Activated naive CD8-positive, alpha-beta T cell treated with anti-CD3 and anti-CD28 coated beads for 36 hours (primary cell): ENCODE results near the gene NEUROG1. TPM values are rescaled to one million over a fixed set of nuclear protein-coding genes. Genes with fewer than 3 reads are reported as not detected.
"Not testable (repeated sequence)": the region's sequence is repeated elsewhere in the genome, so short reads cannot be mapped to it uniquely, and the experiment has no call there.

Source experiments
- DNase-seq: peaks from one replicate; pipeline ENCODE4 v3.0.0; 2021
- H3K27ac Mint-ChIP-seq: one replicate; pipeline ENCODE4 v1.8.0; 2022; ENCODE audit warnings: mild to moderate bottlenecking, moderate library complexity, mixed read lengths
- H3K27me3 Mint-ChIP-seq: one replicate; pipeline ENCODE4 v1.8.0; 2022; ENCODE audit warnings: mild to moderate bottlenecking, mixed read lengths
- H3K36me3 Mint-ChIP-seq: one replicate; pipeline ENCODE4 v1.8.0; 2021; ENCODE audit warnings: mild to moderate bottlenecking, mixed read lengths
- H3K4me1 Mint-ChIP-seq: one replicate; pipeline ENCODE4 v1.8.0; 2021; ENCODE audit warnings: mixed read lengths
- H3K4me3 Mint-ChIP-seq: one replicate; pipeline ENCODE4 v1.8.0; 2022; ENCODE audit warnings: mild to moderate bottlenecking, moderate library complexity, mixed read lengths
- H3K9me3 Mint-ChIP-seq: one replicate; pipeline ENCODE4 v1.8.0; 2022; ENCODE audit warnings: mixed read lengths
- total RNA-seq, 2 experiments: library from RNA; stranded (reverse); gene quantifications; one replicate each; pipeline ENCODE4 v1.2.3, GENCODE V29; 2021

Gene NEUROG1
- total RNA-seq, 2 experiments from 2014 or later: not detected

DNA sequence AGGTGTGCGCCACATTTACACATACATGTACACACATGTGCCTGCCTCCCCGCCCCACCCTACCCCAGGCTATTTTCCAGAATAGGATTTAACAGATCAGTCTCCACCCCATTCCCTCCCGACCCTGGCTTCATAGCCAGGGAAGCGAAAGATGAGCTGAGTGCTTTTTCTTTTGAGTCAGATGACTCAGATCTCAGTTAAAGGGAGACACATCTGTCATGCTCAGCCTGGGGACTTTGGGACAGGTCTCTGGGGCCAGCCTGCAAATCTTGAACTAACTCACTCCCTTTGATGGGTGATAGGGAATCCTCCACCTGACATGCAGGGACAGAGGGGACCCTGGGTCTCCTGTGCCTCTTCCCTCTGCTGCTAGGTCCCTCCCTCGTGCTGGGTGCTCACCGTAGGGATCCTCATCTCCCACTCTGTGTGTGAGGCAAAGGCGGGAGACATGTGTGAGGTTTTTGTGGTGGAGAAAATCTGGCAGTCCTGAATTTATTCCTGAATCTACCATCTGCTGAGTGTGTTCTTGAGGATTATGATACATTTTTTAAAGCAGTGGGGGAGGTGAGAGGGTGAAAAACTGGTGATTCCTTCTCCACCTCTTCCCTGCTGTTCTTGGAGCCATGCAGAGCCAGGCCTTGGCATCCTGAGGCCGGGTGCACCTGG is 37.7 kb downstream of the NEUROG1 start:
- H3K36me3 Mint-ChIP-seq: no peaks in the 10 kb centered on the region

DNA sequence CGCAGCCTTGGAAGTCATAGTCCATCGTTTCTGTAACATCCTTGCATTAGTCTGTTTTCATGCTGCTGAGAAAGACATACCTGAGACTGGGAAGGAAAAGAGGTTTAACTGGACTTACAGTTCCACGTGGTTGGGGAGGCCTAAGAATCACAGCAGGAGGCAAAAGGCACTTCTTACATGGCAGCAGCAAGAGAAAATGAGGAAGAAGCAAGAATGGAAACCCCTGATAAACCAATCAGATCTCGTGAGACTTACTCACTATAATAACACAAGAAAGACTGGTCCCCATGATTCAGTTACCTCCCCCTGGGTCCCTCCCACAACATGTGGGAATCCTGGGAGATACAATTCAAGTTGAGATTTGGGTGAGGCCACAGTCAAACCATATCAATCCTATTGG is 40.2 kb downstream of the NEUROG1 start:
- H3K27me3 Mint-ChIP-seq: peaks cover 61% of the 10 kb centered on the region

More for the DNA sequence above, 37.7 kb downstream of the NEUROG1 start:
- H3K4me1 Mint-ChIP-seq: no peaks in the 10 kb centered on the region
- no peak for DNase-seq
- H3K27ac Mint-ChIP-seq: no peak overlapping the region
- no peak overlapping the region for H3K4me3 Mint-ChIP-seq
- H3K27me3 Mint-ChIP-seq: peaks cover 53% of the 10 kb centered on the region
- no peaks in the 10 kb centered on the region for H3K9me3 Mint-ChIP-seq

DNA sequence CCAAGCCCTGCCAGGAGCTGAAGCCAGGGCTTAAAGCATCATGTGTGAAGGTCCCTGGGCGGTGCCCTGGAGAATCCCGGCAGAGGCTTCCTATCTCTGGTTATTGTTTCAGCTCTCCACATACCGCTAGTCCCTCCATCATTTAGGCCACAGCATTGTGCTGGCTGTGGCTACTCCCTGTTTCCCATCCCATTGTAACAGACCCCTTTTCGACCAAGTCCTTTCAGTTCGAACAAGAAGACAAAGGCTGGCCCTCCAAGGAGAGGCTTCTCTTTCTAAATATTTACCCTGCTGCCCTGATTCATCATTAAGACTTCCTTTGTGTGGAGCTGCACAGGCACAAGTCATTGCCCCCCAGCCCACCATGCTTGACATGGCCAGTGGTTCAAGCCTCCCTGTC is 41.6 kb downstream of the NEUROG1 start:
- DNase-seq: no peak
- peaks cover 13% of the 10 kb centered on the region for H3K4me1 Mint-ChIP-seq
- H3K4me3 Mint-ChIP-seq: no peak overlapping the region
- H3K36me3 Mint-ChIP-seq: no peaks in the 10 kb centered on the region
- peaks cover 67% of the 10 kb centered on the region for H3K27me3 Mint-ChIP-seq
- H3K9me3 Mint-ChIP-seq: no peaks in the 10 kb centered on the region
- no peak overlapping the region for H3K27ac Mint-ChIP-seq

More for the DNA sequence above, 40.2 kb downstream of the NEUROG1 start:
- H3K9me3 Mint-ChIP-seq, DNase-seq, H3K4me1 Mint-ChIP-seq, H3K27ac Mint-ChIP-seq, H3K36me3 Mint-ChIP-seq, H3K4me3 Mint-ChIP-seq: not testable (repeated sequence)

DNA sequence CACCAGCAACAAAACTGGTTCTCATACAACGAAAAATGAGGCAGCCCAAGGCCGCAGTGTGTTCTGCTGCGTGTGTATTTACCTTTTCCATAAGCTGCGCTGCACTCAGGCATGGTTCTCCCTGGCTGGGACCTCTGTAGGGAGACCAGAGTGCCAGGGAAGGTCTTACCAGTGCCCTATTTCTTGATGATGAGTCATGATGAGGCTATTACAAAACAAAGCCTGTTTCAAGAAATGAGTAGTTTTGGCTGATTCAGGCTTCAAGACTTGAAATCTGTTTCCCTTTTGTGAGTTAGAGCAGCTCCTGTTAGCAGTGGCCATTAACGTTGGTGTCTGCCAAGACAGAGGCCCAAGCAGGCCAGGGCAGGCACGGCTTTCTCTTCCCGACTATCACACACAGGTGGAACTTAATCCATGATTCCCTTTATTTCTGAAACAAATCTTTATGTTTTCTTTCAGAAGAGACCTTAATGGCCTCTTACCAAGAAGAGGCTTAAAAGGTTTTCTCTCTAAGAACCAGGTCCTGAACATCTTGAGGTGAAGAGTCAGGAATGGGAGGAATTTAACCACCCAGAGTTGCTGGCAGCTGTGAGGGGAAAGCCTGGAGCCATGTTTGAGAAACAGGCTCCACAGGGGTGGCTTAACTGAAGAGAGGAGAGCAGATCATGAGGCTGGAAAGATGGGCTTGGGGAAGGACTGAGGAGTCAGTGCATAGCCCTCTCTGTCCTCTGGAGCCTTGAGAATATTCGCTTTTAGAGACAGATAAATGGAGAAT is 42.2 kb downstream of the NEUROG1 start:
- peaks cover 14% of the 10 kb centered on the region for H3K4me1 Mint-ChIP-seq
- no peak overlapping the region for H3K27ac Mint-ChIP-seq
- no peaks in the 10 kb centered on the region for H3K36me3 Mint-ChIP-seq
- H3K4me3 Mint-ChIP-seq: no peak overlapping the region
- H3K27me3 Mint-ChIP-seq: peaks cover 70% of the 10 kb centered on the region
- DNase-seq: no peak
- no peaks in the 10 kb centered on the region for H3K9me3 Mint-ChIP-seq

DNA sequence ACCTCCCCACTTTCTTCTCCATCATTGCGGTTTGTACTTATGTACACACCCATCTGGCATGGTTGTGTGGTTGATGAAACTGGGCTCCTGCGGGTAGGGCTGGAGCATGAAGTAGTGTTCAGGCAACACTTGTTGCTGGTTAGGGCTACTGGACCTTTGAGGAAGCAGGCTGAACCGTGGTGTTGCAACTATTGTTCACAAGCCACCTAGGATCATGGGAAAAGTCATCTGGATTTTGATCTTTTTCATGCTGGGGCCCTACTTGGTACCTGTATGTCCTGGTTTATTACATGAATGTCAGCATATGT is 43.5 kb downstream of the NEUROG1 start:
- Mint-ChIP-seq H3K9me3 (no peaks in the 10 kb centered on the region), H3K4me1 (peaks cover 16% of the 10 kb centered on the region), H3K27me3 (peaks cover 78% of the 10 kb centered on the region), H3K4me3 (no peak overlapping the region), H3K27ac (no peak overlapping the region), H3K36me3 (no peaks in the 10 kb centered on the region)
- no peak for DNase-seq

DNA sequence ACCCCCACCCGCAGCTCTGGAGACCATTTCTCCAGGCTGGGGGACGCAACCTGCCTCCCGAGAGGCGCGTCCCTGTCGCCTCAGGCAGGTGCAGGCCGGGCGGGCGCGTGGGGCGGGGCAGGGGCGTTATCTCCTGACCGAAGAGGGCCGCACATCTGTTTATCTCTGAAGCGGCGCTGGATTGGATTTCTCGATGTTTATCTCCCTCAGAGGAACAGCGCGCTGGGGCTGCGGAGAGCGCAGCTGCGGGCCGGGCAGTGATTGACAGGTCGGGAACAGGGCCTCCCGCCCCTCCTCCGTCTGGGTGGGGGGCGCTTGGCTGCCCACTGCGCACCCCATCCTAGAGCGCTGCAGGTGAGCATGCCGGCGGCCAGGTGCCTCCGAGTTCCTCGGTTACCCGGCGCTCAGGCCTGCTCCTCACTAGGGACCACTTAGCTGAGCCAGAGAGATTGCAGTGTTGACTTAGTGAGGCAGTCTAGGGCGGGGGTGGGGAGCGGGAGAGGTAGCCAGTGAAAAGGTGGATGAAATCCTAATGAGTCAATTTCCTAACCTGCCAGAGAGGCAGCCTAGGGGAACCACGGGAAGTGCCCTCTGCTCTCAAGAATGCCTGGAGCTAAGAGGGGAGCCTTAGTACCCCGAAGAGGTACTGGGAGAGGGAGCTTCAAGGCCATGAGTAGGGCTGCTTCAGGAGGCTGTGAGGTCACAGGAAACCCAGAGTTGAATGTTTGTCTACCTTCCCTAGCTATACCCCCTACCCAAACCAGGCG is 44.0 kb downstream of the NEUROG1 start:
- H3K4me3 Mint-ChIP-seq: no peak overlapping the region
- no peak overlapping the region for H3K27ac Mint-ChIP-seq
- H3K27me3 Mint-ChIP-seq: peaks cover 79% of the 10 kb centered on the region
- no peaks in the 10 kb centered on the region for H3K36me3 Mint-ChIP-seq
- peaks cover 16% of the 10 kb centered on the region for H3K4me1 Mint-ChIP-seq
- H3K9me3 Mint-ChIP-seq: no peaks in the 10 kb centered on the region
- no peak for DNase-seq

DNA sequence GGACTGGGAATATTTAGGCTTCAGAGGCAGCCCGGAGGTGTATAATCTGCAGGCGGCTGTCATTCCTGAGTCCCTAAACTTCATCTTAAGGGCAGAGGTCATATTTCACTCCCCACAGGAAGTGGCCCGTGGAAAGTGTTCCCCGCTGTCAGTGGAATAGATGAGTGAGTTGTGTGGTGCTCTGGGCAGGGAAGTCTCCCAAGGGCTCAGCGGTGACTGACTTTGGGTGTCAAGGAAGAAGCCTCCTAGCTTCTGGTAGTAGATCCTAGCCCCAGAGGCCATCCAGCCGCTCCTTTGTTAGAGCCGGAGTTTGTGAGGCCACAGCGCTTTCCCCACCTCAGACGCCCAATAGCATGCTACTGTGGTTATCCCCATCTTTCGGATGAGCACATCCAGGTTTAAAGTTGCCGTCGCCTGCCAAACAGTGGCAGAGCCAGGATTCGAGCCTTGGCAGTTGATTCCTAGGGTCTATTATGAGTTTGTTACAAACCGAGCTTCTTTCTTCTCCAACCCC is 44.7 kb downstream of the NEUROG1 start:
- Mint-ChIP-seq H3K27me3 (peaks cover 82% of the 10 kb centered on the region), H3K27ac (no peak overlapping the region), H3K36me3 (no peaks in the 10 kb centered on the region), H3K9me3 (no peaks in the 10 kb centered on the region), H3K4me1 (peaks cover 16% of the 10 kb centered on the region), H3K4me3 (no peak overlapping the region)
- no peak for DNase-seq

DNA sequence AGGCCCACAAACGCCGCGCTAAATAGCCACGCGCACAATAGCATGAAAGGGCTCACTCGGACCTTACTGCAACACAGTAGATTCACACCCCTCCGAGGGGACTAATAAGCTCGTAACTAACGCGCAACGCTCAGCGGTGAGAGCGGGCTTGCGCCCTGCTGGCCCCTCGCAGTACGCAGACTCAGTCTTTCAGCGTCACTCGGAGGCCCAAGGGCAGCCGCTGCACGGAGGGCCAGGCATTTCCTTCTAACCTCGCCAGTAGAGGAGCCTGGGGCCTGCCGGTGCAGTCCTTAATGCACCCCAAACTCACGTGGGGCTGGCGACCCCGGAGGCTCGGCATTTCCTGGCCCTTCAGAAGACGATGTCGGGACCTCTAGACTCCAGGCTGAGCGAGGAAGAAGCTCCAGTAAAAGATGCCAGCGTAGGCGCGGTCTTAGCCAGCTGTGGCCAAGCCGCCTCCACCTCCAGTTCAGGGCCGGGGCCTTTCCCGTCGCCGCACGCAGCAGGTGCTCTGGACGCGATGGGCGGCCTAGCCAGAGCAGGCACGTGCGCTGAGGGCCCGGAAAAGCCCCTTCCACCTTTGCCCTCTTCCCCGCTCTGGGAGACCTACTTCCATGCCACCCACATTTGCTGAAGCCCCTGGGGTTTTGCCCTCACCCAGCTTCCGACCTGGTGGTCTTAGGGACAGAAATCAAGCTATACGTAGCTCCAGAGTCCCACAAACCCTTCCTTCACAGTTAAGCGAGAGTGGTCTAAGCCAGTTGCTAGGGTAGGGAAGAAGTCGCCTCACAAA is 45.3 kb downstream of the NEUROG1 start:
- no peak overlapping the region for H3K4me3 Mint-ChIP-seq
- no peak overlapping the region for H3K27ac Mint-ChIP-seq
- peaks cover 81% of the 10 kb centered on the region for H3K27me3 Mint-ChIP-seq
- H3K4me1 Mint-ChIP-seq: peaks cover 16% of the 10 kb centered on the region
- DNase-seq: no peak
- H3K36me3 Mint-ChIP-seq: no peaks in the 10 kb centered on the region
- no peaks in the 10 kb centered on the region for H3K9me3 Mint-ChIP-seq

DNA sequence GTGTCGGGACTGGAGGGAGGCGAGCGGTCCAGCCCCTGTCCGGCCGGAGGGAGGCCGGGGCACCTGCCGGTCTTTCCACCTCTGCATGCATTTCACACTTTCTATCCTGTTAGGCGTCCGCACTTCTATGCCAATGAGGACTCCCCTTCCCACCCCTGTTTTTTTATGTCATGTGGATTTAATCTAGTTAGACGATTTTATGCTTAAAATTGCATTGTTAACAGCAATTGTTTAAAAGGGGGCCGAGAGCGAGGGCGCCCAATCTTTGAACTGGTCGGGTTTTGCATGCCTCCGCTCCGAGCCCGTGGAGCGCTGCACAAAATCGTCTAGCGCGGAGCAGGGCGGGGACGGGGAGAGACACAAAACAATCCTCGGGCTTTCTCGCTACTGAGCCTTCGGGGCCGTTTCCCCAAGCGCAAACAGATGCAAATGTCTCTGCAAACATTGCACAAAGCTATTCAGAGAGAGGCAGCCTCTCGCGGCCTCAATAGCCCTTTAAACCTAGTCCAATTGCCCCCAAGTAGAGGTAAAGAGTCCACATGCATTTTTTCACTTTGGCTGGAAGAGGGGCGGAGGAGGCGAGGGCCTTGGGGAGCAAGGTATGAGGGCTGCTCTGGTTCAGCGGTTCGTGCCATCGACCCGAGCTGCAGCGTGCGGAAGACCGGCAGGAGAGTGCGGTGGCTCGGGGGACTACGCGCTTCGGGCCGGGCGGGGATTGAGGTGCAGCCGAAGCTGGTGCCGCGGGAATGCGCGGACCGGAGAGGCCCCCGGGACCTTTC is 46.1 kb downstream of the NEUROG1 start:
- no peak for DNase-seq
- no peaks in the 10 kb centered on the region for H3K36me3 Mint-ChIP-seq
- H3K27me3 Mint-ChIP-seq: peaks cover 83% of the 10 kb centered on the region
- H3K4me3 Mint-ChIP-seq: no peak overlapping the region
- H3K9me3 Mint-ChIP-seq: no peaks in the 10 kb centered on the region
- H3K4me1 Mint-ChIP-seq: peaks cover 16% of the 10 kb centered on the region
- H3K27ac Mint-ChIP-seq: peak overlapping the region; percentile 25

- Mint-ChIP-seq H3K4me1 (peaks cover 16% of the 10 kb centered on the region), H3K27ac (no peak overlapping the region), H3K9me3 (no peaks in the 10 kb centered on the region), H3K4me3 (no peak overlapping the region), H3K27me3 (peaks cover 79% of the 10 kb centered on the region), H3K36me3 (no peaks in the 10 kb centered on the region)
- no peak for DNase-seq
These were observed 46.9 kb downstream of the NEUROG1 start for GRCh38 chr5:135488727-135489465.

- H3K36me3 Mint-ChIP-seq: no peaks in the 10 kb centered on the region
- H3K4me1 Mint-ChIP-seq: peaks cover 16% of the 10 kb centered on the region
- no peak overlapping the region for H3K27ac Mint-ChIP-seq
- H3K4me3 Mint-ChIP-seq: no peak overlapping the region
- H3K27me3 Mint-ChIP-seq: peaks cover 74% of the 10 kb centered on the region
- no peak for DNase-seq
- H3K9me3 Mint-ChIP-seq: no peaks in the 10 kb centered on the region
These were observed 47.8 kb downstream of the NEUROG1 start for GRCh38 chr5:135487839-135488514.

GRCh38 chr5:135487037-135487395 is 48.7 kb downstream of the NEUROG1 start:
- Mint-ChIP-seq H3K4me1 (peaks cover 16% of the 10 kb centered on the region), H3K27ac (no peak overlapping the region), H3K9me3 (no peaks in the 10 kb centered on the region), H3K36me3 (no peaks in the 10 kb centered on the region), H3K4me3 (no peak overlapping the region), H3K27me3 (peaks cover 64% of the 10 kb centered on the region)
- no peak for DNase-seq
